GM21447 (cell line): ENCODE results near the gene GDPGP1.

Source experiments
- ATAC-seq: cut with Tn5 transposase; IDR thresholded peaks from one replicate; pipeline ENCODE4 v1.9.1; 2021; ENCODE audit not compliant: unreplicated experiment

The GDPGP1 gene

DNA sequence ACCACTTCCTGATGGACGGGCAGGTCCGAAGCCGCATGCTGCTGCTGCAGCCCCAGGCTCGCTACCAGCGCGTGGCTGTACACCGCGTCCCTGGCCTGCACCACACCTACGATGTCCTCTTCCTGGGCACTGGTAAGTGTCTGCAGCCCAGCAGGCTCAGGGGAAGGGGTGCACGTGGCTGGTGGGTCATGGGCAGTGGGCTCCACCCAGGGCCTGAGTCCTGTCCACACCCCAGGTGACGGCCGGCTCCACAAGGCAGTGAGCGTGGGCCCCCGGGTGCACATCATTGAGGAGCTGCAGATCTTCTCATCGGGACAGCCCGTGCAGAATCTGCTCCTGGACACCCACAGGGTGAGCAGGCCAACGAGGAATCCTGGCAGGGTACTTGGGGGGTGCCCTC is 9.0 kb upstream of the GDPGP1 start:
- ATAC-seq = no peak

DNA sequence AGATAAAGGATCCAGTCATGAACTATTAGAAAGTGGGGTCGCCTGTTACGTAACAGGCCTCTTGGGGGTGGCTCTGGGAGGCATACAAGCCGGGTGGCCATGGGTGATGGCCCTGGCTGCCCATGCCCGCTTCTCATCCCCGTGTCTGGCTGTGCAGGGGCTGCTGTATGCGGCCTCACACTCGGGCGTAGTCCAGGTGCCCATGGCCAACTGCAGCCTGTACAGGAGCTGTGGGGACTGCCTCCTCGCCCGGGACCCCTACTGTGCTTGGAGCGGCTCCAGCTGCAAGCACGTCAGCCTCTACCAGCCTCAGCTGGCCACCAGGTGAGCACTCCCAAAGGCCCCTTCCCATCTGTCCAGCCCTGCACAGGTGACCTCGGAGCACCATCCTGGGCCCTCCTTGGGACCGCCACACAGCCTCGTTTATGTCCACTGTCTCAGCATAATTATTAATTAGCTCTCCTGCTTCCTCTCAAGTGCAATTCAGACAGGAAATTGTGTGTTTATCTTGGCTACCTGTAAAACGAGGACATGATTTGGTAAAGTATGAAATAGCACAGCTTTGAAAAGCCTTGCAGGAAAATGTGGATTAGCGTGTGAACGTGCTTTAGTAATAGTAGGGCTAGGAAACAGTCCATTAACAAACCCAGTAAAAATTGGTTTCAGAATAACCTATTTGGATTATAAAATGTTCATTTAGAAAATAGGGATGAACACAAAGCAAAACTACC is 8.3 kb upstream of the GDPGP1 start:
- ATAC-seq = no peak

- no peak for ATAC-seq
Measured at GRCh38 chr15:90227336-90227735, 6.7 kb upstream of the GDPGP1 start.

DNA sequence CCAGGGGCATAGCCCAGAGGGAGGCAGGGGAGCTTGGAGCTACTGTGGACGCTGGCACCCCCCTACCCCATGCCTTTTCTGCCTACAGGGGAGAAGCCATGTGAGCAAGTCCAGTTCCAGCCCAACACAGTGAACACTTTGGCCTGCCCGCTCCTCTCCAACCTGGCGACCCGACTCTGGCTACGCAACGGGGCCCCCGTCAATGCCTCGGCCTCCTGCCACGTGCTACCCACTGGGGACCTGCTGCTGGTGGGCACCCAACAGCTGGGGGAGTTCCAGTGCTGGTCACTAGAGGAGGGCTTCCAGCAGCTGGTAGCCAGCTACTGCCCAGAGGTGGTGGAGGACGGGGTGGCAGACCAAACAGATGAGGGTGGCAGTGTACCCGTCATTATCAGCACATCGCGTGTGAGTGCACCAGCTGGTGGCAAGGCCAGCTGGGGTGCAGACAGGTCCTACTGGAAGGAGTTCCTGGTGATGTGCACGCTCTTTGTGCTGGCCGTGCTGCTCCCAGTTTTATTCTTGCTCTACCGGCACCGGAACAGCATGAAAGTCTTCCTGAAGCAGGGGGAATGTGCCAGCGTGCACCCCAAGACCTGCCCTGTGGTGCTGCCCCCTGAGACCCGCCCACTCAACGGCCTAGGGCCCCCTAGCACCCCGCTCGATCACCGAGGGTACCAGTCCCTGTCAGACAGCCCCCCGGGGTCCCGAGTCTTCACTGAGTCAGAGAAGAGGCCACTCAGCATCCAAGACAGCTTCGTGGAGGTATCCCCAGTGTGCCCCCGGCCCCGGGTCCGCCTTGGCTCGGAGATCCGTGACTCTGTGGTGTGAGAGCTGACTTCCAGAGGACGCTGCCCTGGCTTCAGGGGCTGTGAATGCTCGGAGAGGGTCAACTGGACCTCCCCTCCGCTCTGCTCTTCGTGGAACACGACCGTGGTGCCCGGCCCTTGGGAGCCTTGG is 5.9 kb upstream of the GDPGP1 start:
- ATAC-seq = no peak

- no peak for ATAC-seq
Measured at GRCh38 chr15:90228960-90229359, 5.0 kb upstream of the GDPGP1 start.

DNA sequence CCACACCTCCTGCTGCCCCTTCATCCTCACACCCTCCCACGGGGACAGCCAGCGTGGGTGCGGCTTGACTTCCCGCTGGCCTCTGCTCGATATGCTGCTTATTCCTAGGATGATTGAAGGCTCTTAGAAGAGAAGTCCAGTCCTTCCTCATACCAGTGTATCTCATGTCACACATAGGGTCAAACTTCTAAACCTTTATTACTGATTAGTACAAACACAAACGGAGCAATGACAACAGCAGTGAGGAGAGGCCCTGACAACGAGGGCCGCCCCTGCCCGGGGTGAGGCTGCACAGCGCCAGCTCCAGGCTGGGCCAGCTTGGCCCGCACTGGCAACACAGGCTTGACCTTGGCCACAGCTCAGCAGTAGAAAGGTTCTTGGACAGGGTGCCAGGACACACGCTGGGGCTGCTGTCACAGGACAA is 3.9 kb upstream of the GDPGP1 start:
- ATAC-seq = no peak

DNA sequence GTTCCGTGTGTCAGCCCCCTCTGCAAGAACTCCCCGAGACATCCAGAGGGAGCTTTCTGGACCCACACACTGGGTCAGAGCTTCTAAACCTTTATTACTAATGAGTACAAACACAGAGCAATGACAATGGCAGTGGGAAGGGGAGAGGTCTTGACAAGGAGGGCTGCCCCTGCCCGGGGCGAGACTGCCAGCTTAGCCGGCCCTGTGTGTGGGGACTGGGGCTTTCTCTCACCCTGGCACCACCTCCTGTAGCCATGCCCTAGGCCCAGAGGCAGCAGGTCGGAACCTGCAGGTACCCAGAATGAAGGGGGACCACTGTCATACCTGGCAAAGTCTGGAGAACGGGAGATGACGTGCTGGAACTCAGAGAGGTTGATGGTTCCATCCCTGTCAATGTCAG is 3.4 kb upstream of the GDPGP1 start:
- no peak for ATAC-seq

GRCh38 chr15:90231028-90232017 is 2.7 kb upstream of the GDPGP1 start:
- ATAC-seq = no peak

- no peak for ATAC-seq
Measured at GRCh38 chr15:90232196-90232595, 1.8 kb upstream of the GDPGP1 start.

DNA sequence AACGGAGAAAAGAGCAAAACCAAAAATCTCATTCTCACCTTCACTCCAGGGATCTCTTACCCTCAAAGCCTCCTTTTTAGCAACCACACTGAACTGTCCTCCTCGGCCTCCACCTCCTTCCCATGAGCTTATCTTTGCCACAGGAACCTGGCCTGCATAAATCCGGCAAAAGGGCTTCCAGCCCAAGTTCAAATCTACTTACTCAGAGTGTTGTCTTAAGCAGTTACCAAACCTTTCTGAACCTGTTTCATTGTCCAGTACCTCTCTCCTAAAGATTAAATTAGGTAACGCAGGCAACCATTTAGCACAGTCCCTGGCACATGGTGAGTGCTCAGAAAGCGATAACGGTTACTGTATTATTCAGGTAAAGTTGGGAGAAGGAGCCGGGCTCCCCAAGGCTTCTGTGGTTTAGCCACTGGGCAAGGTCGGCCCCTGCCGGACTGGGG is 1.0 kb upstream of the GDPGP1 start:
- ATAC-seq = no peak

- ATAC-seq = peak; percentile 76
Measured at GRCh38 chr15:90233387-90234095, 468 bp upstream of the GDPGP1 start, which contains the start of gene CIB1. Gene CIB1, minus strand, starts transcription at chr15:90233941. Its CDS starts 56 bp downstream, at chr15:90233885.

DNA sequence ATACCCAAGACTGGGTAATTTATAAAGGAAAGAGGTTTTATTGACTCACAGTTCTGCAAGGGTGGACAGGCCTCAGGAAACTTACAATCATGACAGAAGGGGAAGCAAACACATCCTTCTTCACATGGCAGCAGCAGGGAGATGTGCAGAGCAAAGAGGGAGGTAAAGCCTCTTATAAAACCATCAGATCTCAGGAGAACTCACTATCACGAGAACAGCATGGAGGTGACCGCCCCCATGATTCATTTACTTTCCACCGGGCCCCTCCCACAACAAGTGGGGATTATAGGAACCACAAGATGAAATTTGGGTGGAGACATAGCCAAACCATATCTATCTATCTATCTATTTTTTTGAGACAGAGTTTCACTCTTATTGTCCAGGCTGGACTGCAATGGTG is 5.4 kb downstream of the GDPGP1 start:
- no peak for ATAC-seq

- ATAC-seq = no peak
Measured at GRCh38 chr15:90240856-90241255, 6.8 kb downstream of the GDPGP1 start.

DNA sequence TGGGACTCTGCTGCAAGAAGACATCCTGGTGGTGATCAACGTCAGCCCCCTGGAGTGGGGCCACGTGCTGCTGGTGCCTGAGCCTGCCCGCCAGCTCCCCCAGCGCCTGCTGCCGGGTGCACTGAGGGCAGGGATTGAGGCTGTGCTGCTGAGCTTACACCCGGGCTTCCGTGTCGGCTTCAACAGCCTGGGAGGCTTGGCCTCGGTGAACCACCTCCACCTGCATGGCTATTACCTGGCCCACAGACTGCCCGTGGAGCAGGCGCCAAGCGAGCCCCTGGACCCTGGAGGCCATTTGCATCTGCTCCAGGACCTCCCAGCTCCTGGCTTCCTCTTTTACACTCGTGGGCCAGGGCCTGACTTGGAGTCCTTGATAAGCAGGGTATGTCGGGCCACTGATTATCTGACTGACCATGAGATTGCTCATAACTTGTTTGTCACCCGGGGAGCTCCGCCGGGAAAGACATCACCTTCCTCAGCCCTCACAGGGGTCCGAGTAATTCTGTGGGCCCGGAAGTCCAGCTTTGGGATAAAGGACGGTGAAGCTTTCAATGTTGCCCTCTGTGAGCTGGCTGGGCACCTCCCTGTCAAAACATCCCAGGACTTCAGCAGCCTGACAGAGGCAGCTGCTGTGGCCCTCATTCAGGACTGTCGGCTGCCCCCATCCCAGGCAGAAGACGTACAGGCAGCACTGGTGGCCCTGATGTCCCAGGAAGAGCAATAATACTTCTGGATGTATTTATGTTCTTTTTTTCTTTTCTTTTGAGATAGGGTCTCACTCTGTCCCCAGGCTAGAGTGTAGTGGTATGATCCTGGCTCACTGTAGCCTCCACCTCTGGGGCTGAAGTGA is 7.6 kb downstream of the GDPGP1 start:
- ATAC-seq = no peak

DNA sequence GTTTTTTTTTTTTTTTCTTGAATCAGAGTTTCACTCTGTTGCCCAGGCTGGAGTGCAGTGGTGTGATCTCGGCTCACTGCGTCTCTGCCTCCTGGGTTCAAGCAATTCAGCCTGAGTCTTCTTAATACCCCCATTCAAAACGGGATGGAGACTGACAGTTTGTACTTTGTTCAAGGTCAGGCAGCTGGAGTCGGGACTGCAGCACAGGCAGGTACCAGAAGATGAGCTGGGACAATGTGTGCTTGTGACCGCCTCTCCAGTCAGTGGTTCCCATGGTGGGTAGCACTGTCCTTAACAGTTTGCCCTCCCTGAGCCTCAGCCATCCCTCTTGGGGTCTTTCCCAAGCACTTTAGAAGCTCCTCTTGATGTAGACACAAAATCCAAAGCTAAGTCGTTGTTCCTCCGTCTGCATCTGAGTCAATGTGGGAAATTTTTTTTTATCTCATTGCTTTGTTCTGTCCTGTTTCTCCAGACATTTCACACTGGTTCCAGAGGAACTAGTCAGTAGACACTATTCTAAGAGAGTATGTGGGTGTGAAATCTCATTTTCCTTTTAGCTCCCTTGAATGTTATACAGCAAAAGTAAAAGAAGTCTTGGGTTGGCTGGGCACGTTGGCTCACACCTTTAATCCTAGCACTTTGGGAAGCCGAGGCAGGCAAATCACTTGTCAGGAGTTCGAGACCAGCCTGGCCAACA is 10.1 kb downstream of the GDPGP1 start:
- ATAC-seq = no peak

DNA sequence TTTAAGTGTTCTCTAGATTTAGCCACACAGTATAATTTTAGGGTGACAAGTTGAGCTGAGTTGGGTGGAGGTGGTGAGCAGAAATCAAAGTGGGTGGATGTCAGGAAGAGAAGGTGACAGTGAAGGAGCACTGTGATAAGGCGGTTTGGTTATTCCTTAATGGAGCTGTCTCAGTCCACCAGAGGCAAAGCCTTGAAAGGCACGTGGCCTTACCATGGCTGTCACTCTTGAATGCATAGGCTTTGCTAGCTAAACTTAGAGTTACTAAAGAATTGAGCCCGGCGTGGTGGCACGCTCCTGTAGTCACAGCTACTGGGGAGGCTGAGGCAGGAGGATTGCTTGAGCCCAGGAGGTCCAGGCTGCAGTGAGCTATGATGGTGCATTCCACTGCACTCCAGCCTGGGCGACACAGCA is 14.8 kb downstream of the GDPGP1 start:
- ATAC-seq = no peak

DNA sequence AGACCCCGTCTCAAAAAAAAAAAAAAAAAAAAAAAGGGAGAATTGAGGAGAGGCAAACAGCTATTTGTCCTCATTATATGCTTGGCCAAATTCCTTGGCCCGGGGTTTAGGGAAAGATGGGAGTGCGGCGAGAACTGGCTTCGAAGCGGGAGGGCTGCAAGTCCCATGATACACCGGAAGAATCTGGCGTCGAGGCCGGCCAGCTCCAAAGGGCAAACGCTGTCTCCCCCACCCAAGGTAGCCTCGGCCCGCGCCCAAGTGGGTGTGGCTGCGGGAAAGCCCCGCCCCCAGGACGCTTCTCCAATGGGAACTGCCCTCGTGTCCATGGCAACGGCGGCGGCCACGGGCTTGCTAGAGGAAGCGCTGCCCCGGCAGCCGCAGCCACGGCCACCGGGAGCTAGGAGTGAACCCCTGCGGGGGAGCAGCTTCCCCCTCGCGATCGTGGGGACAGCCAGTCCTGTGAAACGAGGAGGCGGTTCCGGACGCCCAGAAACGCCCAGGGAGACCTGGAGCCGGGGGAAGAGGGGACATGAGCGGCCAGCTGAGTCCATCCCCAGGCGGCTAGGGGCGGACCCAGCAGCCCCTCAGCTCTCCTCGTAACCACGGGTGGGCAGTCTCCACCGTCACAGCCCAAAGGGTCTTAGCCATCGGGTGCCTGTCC is 15.3 kb downstream of the GDPGP1 start, which contains the start of gene TTLL13:
TSS of gene TTLL13 (plus strand) at position 354 of the 661 bp plus-strand sequence. CDS start 1,075 bp downstream, outside the sequence.
- peak; percentile 78 for ATAC-seq

- no peak for ATAC-seq
Measured at GRCh38 chr15:90257776-90258175, 23.8 kb downstream of the GDPGP1 start.
